ENCODE measurements around the gene KIF18B. TPM values are rescaled to one million over a fixed set of nuclear protein-coding genes. Genes with fewer than 3 reads are reported as not detected.

KIF18B gene
- total RNA-seq, 1 experiment from 2014 or later: 58.5 TPM

DNA sequence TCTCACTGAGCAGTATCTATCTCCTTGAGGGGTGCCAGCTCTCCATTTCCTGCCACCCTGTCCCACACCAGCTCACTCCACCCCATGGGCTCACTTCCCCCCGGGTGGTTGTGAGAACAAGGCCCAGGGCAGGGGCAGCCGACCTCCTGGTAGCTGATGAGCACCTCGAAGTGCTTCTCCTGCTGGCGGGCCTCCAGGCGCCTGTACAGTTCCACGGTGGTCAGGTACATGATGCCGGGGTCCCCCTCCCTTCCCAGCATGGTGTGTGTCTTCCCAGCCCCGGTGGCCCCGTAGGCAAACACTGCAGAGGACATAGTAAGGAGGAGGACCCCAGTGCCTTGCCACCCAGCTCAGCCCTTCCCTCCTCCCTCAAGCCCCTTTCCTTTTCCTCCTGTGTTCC, 12.5 kb downstream of the KIF18B start:
- Histone ChIP-seq H3K27me3 (ENCODE audit: insufficient read depth, low read depth) (no peaks in the 10 kb centered on the region), H3K79me2 (ENCODE audit: low read depth) (peaks cover 33% of the 10 kb centered on the region), H3K4me1 (replicated peaks; ENCODE audit: insufficient read depth) (peaks cover 6% of the 10 kb centered on the region), H3F3A (ENCODE audit: insufficient read depth, low read depth) (peaks cover 12% of the 10 kb centered on the region; the same call in 1 of the 2 replicates), H3K9me3 (ENCODE audit: insufficient read depth, low read depth) (no peaks in the 10 kb centered on the region), H4K20me1 (ENCODE audit: insufficient read depth) (no peaks in the 10 kb centered on the region; the same call in 1 of the 2 replicates), H3K9me2 (ENCODE audit: insufficient read depth) (no peaks in the 10 kb centered on the region), H3K27ac (no peak overlapping the region), H2AFZ (no peak overlapping the region), H3K4me2 (no peak overlapping the region), H3K4me3 (no peak overlapping the region), H3K36me3 (ENCODE audit: low read depth) (peaks cover 8% of the 10 kb centered on the region)
- ChIA-PET CTCF (interaction anchor here (0.6 kb wide), 1 partner anchor 84 kb away, joined by 9 read pairs; no protein-coding TSS in a partner anchor), POLR2A (ENCODE audit: unreplicated experiment) (no interaction called here)
- TF ChIP-seq EZH2 (IDR thresholded peaks at IDR 0.05; ENCODE audit: low read depth) (no peak), CTCF (conservative IDR thresholded peaks at IDR 0.05) (no peak)
- intact Hi-C loops (cut with micrococcal nuclease; ENCODE audit: unreplicated experiment): no loop called here
- DNase-seq: no peak
- no TSS peak for BruUV-seq (replicated peaks)

DNA sequence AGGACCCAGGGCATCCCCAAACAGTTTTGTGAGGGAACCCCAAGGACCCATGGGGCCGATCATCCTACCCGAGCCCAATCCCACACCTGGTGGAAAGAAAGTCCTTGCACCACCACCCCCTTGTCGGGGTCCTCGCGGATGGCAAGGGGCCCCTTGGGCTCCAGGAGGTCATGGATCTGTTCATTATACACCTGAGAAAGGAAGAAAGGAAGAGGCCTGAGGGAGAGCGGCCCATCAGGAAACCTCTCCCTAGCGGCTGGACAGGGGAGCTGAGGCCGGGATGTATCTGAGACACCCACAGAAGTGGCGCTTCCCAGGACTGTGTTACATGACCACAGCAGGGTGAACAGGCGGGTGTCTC, 12.8 kb downstream of the KIF18B start:
- intact Hi-C loops (cut with micrococcal nuclease; ENCODE audit: unreplicated experiment): no loop called here
- peaks cover 2% of the 10 kb centered on the region for H3K4me1 ChIP-seq (replicated peaks; ENCODE audit: insufficient read depth)
- POLR2A ChIA-PET (ENCODE audit: unreplicated experiment): no interaction called here
- H4K20me1 ChIP-seq (ENCODE audit: insufficient read depth): no peaks in the 10 kb centered on the region; the same call in 1 of the 2 replicates
- no peaks in the 10 kb centered on the region for H3K9me2 ChIP-seq (ENCODE audit: insufficient read depth)
- peaks cover 29% of the 10 kb centered on the region for H3K79me2 ChIP-seq (ENCODE audit: low read depth)
- no peak overlapping the region for H3K27ac ChIP-seq
- BruUV-seq (replicated peaks): no TSS peak
- H3K4me2 ChIP-seq: no peak overlapping the region
- H3K9me3 ChIP-seq (ENCODE audit: insufficient read depth, low read depth): no peaks in the 10 kb centered on the region
- H3K4me3 ChIP-seq: no peak overlapping the region
- CTCF ChIA-PET: no interaction called here
- TF ChIP-seq CTCF (conservative IDR thresholded peaks at IDR 0.05): no peak
- no peak for TF ChIP-seq EZH2 (IDR thresholded peaks at IDR 0.05; ENCODE audit: low read depth)
- no peak overlapping the region for H2AFZ ChIP-seq
- peaks cover 8% of the 10 kb centered on the region; the same call in 1 of the 2 replicates for H3F3A ChIP-seq (ENCODE audit: insufficient read depth, low read depth)
- peaks cover 8% of the 10 kb centered on the region for H3K36me3 ChIP-seq (ENCODE audit: low read depth)
- no peaks in the 10 kb centered on the region for H3K27me3 ChIP-seq (ENCODE audit: insufficient read depth, low read depth)
- no peak for DNase-seq

- TF ChIP-seq EZH2 (IDR thresholded peaks at IDR 0.05; ENCODE audit: low read depth): no peak
- no peak for TF ChIP-seq CTCF (conservative IDR thresholded peaks at IDR 0.05)
- H4K20me1 ChIP-seq (ENCODE audit: insufficient read depth): no peaks in the 10 kb centered on the region; the same call in 1 of the 2 replicates
- intact Hi-C loops (cut with micrococcal nuclease; ENCODE audit: unreplicated experiment): no loop called here
- BruUV-seq (replicated peaks): no TSS peak
- peaks cover 12% of the 10 kb centered on the region for H3K36me3 ChIP-seq (ENCODE audit: low read depth)
- no peaks in the 10 kb centered on the region for H3K4me1 ChIP-seq (replicated peaks; ENCODE audit: insufficient read depth)
- ChIA-PET CTCF (no interaction called here), POLR2A (ENCODE audit: unreplicated experiment) (no interaction called here)
- no peaks in the 10 kb centered on the region for H3K9me3 ChIP-seq (ENCODE audit: insufficient read depth, low read depth)
- no peak for DNase-seq
- peaks cover 23% of the 10 kb centered on the region for H3K79me2 ChIP-seq (ENCODE audit: low read depth)
- peaks cover 6% of the 10 kb centered on the region; the same call in 1 of the 2 replicates for H3F3A ChIP-seq (ENCODE audit: insufficient read depth, low read depth)
- no peak overlapping the region for H3K4me2 ChIP-seq
- H3K27ac ChIP-seq: no peak overlapping the region
- no peaks in the 10 kb centered on the region for H3K27me3 ChIP-seq (ENCODE audit: insufficient read depth, low read depth)
- H3K4me3 ChIP-seq: no peak overlapping the region
- H2AFZ ChIP-seq: no peak overlapping the region
- no peaks in the 10 kb centered on the region for H3K9me2 ChIP-seq (ENCODE audit: insufficient read depth)
Measured at GRCh38 chr17:44933824-44934744, 13.5 kb downstream of the KIF18B start.
